Stimulated activated effector memory CD8-positive, alpha-beta T cell treated with anti-CD3 and anti-CD28 coated beads, Interleukin-12 subunit alpha, Interleukin-12 subunit beta, amount 100 ng/mL, for 72 hours (primary cell): ENCODE data around the gene SPARC.
A peak's percentile ranks its signal among the peaks of the same experiment; 100 is the strongest.

Experiments
- ATAC-seq: fragments of 150-1000 bp; cut with Tn5 transposase; 2 replicates; pipeline ENCODE4 v1.10.0; 2021
- DNase-seq, 2 donors: peaks; one replicate each; pipeline ENCODE4 v3.0.0; 2021 to 2022; ENCODE audit warnings: low spot score in 2 of 2
- H3K27ac Mint-ChIP-seq: one replicate; pipeline ENCODE4 v1.8.0; 2022; ENCODE audit warnings: mild to moderate bottlenecking, mixed read lengths
- H3K36me3 Mint-ChIP-seq: one replicate; pipeline ENCODE4 v1.8.0; 2022; ENCODE audit warnings: mild to moderate bottlenecking, mixed read lengths
- H3K4me1 Mint-ChIP-seq: one replicate; pipeline ENCODE4 v1.8.0; 2022; ENCODE audit warnings: mixed read lengths
- H3K4me3 Mint-ChIP-seq: one replicate; pipeline ENCODE4 v1.8.0; 2022; ENCODE audit warnings: mild to moderate bottlenecking, mixed read lengths
- H3K9me3 Mint-ChIP-seq: one replicate; pipeline ENCODE4 v1.8.0; 2022; ENCODE audit warnings: mixed read lengths

Gene SPARC

DNA sequence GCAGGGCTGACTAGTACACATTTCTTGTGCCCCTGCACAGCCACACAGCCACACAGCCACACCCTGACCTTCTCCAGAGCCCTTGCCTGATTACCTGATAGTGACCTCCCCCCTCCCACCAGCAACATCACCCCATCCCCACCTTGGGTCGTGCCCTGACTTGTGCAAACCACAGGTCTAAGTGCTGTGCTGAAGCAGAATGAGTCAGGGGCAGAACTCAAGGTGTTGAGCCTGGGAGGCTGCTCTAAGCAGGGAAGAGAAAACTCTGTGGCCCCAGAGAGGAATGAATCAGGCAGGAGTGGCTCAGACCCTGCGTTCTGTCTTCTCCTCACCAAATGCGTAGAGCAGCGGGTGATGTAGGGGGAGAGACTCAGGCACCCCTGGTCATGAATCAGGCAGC, 71.3 kb downstream of the SPARC start:
- peaks cover 13% of the 10 kb centered on the region for H3K36me3 Mint-ChIP-seq
- peak; percentile 73 for ATAC-seq

DNA sequence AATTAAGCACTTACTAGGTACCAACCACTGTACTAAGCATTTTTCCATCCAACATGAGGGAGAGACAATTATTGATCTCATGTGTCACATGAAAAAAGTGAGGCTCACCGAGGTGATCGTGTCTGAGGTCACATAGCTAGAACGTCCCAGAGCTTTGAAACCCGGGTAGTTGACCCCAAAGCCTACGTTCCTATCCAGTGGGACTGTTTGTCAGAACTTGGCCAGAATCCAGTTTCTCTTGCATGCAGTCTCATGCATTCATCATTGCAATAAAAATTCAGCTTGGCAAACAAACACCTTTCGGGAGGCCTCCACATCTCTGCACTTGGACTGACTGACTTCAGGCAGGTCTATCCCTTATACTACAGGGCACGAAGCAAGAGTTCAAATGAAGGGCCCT, 72.2 kb downstream of the SPARC start:
- no peak for ATAC-seq
- H3K27ac Mint-ChIP-seq, result no peak overlapping the region
- peaks cover 34% of the 10 kb centered on the region for H3K4me1 Mint-ChIP-seq
- H3K4me3 Mint-ChIP-seq, result no peak overlapping the region
- no peak for DNase-seq
- H3K9me3 Mint-ChIP-seq, result no peaks in the 10 kb centered on the region
- peaks cover 13% of the 10 kb centered on the region for H3K36me3 Mint-ChIP-seq

More for the DNA sequence above, 71.3 kb downstream of the SPARC start:
- Mint-ChIP-seq H3K9me3 (no peaks in the 10 kb centered on the region), H3K4me3 (no peak overlapping the region), H3K27ac (no peak overlapping the region), H3K4me1 (peaks cover 34% of the 10 kb centered on the region)
- DNase-seq, result no peak

DNA sequence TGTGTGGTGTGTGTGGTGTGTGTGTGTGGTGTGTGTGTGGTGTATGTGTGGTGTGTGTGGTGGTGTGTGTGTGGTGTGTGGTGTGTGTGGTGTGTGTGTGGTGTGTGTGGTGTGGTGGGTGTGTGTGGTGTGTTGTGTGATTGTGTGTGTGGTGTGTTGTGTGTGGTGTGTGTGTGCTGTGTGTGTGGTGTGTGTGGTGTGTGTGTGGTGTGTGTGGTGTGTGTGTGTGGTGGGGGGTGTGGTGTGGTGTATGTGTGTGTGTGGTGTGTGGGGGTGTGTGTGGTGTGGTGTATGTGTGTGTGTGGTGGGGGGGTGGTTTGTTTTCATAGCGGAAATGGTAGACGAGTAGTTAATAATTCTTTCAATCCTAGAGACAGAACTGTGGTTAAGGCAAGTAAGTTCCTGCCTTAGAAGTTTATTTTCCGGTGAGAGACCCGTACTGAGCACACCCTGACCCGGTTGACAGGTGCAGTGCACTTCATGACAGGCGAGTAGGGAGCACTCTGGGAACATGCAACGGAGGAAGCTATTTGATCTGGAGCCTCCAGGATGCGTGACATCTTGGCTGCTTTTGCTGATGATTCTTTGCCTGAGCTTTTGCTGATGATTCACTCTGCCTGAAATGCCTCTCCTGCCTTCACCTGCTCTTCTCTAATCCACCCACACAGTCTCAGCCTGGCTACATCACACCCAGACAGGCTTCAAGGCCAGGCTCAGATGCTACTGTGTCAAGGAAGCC, 73.9 kb downstream of the SPARC start:
- H3K36me3 Mint-ChIP-seq, result peaks cover 13% of the 10 kb centered on the region
- H3K27ac Mint-ChIP-seq, result peak overlapping the region; percentile 88
- no peaks in the 10 kb centered on the region for H3K9me3 Mint-ChIP-seq
- peak overlapping the region; percentile 11 for H3K4me3 Mint-ChIP-seq
- ATAC-seq (peak; percentile 87), DNase-seq (peak; percentile 7 to 57)
- peaks cover 34% of the 10 kb centered on the region for H3K4me1 Mint-ChIP-seq

DNA sequence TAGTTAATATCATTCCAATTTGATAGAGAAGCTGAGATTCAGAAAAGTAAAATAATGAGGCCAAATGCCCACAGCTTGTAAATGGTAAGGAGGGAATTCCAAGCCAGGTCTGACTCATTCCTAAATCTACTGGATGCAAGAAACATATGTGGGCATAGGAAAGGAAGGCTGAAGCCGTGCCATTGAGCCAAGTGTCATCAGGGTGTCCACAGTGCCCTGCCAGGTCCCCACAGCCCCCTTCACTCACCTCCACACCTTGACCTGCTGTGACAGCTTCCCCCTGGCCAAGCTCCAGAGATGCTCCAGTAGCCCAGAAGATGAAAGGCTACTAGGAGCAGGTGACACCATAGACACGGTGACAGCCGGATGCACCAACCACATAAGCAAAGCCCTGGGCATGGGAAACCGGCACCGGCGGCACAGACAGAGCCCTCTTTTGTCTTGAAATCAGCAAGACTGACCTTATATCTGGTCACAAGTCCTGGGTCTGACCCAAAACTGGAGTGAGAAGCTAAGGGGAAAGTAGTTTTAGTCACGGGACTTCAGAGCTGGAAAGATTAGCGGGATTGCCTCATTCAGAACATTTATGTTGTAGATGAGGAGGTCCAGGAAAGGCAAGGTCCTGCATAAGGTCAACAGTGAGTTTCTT, 75.5 kb downstream of the SPARC start:
- H3K36me3 Mint-ChIP-seq, result peaks cover 13% of the 10 kb centered on the region
- ATAC-seq (no peak), DNase-seq (no peak)
- no peak overlapping the region for H3K4me3 Mint-ChIP-seq
- peaks cover 34% of the 10 kb centered on the region for H3K4me1 Mint-ChIP-seq
- H3K9me3 Mint-ChIP-seq, result no peaks in the 10 kb centered on the region
- no peak overlapping the region for H3K27ac Mint-ChIP-seq
